Small intestine (tissue), 7 donors: ENCODE data around the gene NCOA5. TPM values are rescaled to one million over a fixed set of nuclear protein-coding genes. Genes with fewer than 3 reads are reported as not detected.

Experiments
- DNase-seq, 2 donors: peaks; one replicate each; pipeline versions ENCODE4 v3.0.0 to v3.0.0-alpha.2; 2013
- FAIRE-seq: peaks from 2 replicates; lab custom pipeline; 2012; peaks lifted over from hg19 to GRCh38; lab: Jason Lieb, UNC
- H3K27ac ChIP-seq, 3 donors: one replicate each; pipeline ENCODE4 v1.5.1; 2013; ENCODE audit warnings: low read length in 2 of 3, mild to moderate bottlenecking in 2 of 3, control low read depth in 1 of 3, inconsistent platforms in 1 of 3, low read depth in 1 of 3, moderate library complexity in 1 of 3
- H3K27me3 ChIP-seq, 3 donors: one replicate each; pipeline ENCODE4 v1.6.1; 2013; ENCODE audit warnings: low read length in 3 of 3, inconsistent platforms in 1 of 3; ENCODE audit not compliant: control insufficient read depth in 3 of 3, insufficient read depth in 3 of 3
- H3K36me3 ChIP-seq, 3 donors: one replicate each; pipeline ENCODE4 v1.6.1; 2013; ENCODE audit warnings: low read length in 3 of 3, inconsistent platforms in 1 of 3, low read depth in 1 of 3, mild to moderate bottlenecking in 1 of 3, moderate library complexity in 1 of 3; ENCODE audit not compliant: control insufficient read depth in 3 of 3, insufficient read depth in 2 of 3
- H3K4me1 ChIP-seq, 3 donors: one replicate each; pipeline ENCODE4 v1.6.1; 2013; ENCODE audit warnings: low read length in 2 of 3, inconsistent platforms in 1 of 3, low read depth in 1 of 3, mild to moderate bottlenecking in 1 of 3, moderate library complexity in 1 of 3; ENCODE audit not compliant: control insufficient read depth in 3 of 3, insufficient read depth in 2 of 3
- H3K4me3 ChIP-seq, 3 donors: one replicate each; pipeline ENCODE4 v1.5.1; 2013; ENCODE audit warnings: low read length in 3 of 3, control low read depth in 1 of 3, inconsistent platforms in 1 of 3, low read depth in 1 of 3, mild to moderate bottlenecking in 1 of 3, moderate library complexity in 1 of 3
- H3K9me3 ChIP-seq, 2 donors: one replicate each; pipeline ENCODE4 v1.6.1; 2013; ENCODE audit warnings: low read depth in 1 of 2, low read length in 1 of 2; ENCODE audit not compliant: control insufficient read depth in 2 of 2, insufficient read depth in 1 of 2
- WGBS, 3 donors: extraction: QIAGEN DNeasy Blood & Tissue Kit; methylation state at CpG; one replicate each; pipeline ENCODE4 v1.1.7; 2013; 5-methylcytosine and 5-hydroxymethylcytosine counted together
- polyA plus RNA-seq, 4 donors: library from polyadenylated mRNA; stranded (reverse) in 3 of 4; unstranded in 1 of 4; fragments of 200-250 nt in 3 of 4; fragments of 120-200 nt in 1 of 4; gene quantifications; one replicate each; pipeline versions ENCODE4 v1.2.1 to v1.2.3, GENCODE V29; 2013
- donor health status: healthy with polysubstance abuse.
- donor health status: control.
- donor health status: control.
- donor health status: Bipolar disorder and iron deficiency.
- donor health status: healthy.

The NCOA5 gene
- polyA plus RNA-seq, 4 donors = 13.2 to 36.8 (median 14.7) TPM

DNA sequence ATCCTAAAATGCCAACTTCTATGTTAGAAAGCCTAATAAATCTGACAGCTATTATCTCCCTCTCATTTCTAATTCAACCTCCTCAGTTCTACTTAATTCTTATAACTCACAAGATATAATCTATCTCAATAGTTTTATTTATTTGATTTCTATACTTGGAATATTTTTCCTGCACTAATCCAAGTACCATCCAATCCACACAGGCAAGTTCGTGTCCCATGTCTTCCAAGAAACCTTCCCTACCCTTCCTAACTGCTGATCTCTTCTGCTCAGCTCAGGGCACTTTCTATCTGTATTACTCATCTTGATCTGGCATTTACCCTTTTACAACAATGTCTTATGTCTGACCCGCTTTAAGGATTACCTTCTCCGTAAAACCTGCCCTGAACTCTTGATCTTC is 18.2 kb downstream of the NCOA5 start:
- peaks cover 9 to 14% (median 12%) of the 10 kb centered on the region in 3 donors for H3K36me3 ChIP-seq

DNA sequence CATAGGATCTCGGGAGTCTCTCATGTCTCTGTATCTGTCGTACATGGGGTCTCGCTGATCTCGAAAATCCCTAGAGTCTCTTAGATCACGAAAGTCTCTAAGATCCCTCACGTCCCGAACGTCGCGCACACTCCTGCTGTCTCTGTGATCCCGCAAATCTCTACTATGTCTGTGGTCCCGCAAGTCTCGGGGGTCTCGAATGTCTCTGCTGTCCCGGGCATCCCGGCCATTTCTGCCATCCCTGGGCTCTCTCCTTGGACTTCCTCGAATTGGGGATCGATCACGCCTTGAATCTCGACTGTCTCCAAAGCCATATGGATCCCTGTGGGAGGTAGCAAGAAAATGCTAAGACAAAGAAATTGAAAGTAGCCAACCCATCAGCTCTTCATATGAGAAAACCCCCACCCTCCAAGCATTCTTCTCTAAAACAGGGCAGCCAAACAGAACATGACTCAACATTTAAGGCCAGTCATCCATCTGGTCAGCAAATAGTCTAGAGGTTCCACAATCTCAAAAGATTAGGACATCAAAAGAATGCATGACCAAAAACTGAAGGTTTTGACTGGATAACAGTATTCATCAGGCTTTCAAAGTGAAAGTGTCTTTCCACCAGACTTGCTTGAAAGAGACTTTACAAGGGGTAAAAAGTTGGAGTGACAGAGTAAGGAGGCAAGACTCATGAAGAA is 19.4 kb downstream of the NCOA5 start:
- 95 to 98% (median 96%) methylated on average over 20 of the region's 20 CpGs for WGBS, 3 donors
- Histone ChIP-seq H3K4me3 (no peak overlapping the region), H3K4me1 (no peaks in the 10 kb centered on the region), H3K9me3 (no peaks in the 10 kb centered on the region), H3K27me3 (no peaks in the 10 kb centered on the region), H3K36me3 (peaks cover 14 to 20% (median 16%) of the 10 kb centered on the region in 3 donors), H3K27ac (no peak overlapping the region)
- no peak for DNase-seq
- no peak for FAIRE-seq

More for the DNA sequence above, 18.2 kb downstream of the NCOA5 start:
- Histone ChIP-seq H3K27me3 (no peaks in the 10 kb centered on the region), H3K27ac (no peak overlapping the region), H3K4me1 (no peaks in the 10 kb centered on the region), H3K4me3 (no peak overlapping the region), H3K9me3 (no peaks in the 10 kb centered on the region)
- no peak for DNase-seq
- no peak for FAIRE-seq
- WGBS, 3 donors = 89 to 95% (median 90%) methylated on average over 3 of the region's 3 CpGs

DNA sequence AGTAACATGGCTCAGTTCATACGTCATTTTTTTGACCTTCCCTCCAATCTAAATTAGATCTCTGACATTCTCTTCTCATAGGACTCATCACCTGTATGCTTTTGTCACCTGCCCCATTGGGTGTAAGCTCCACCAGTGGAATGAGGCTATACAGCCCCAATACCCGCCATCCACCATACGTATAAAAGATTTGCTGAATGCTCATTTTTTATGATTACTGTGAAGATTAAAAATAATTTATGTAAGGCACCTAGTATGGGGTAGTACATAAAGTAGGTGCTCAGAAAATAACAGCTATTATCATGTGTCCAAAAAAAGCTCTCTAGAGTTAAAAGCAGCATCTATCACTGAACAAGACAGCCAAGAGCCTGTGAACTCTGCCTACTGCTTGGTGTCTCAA is 24.1 kb downstream of the NCOA5 start:
- no peaks in the 10 kb centered on the region for H3K27me3 ChIP-seq
- WGBS, 3 donors = 95 to 98% (median 97%) methylated on average over 3 of the region's 3 CpGs
- H3K4me1 ChIP-seq = peaks cover 0 to 4% (median 0%) of the 10 kb centered on the region in 3 donors
- H3K9me3 ChIP-seq = no peaks in the 10 kb centered on the region
- no peak overlapping the region for H3K4me3 ChIP-seq
- H3K27ac ChIP-seq = no peak overlapping the region
- DNase-seq (no peak), FAIRE-seq (no peak)
- H3K36me3 ChIP-seq = peaks cover 37 to 59% (median 52%) of the 10 kb centered on the region in 3 donors

DNA sequence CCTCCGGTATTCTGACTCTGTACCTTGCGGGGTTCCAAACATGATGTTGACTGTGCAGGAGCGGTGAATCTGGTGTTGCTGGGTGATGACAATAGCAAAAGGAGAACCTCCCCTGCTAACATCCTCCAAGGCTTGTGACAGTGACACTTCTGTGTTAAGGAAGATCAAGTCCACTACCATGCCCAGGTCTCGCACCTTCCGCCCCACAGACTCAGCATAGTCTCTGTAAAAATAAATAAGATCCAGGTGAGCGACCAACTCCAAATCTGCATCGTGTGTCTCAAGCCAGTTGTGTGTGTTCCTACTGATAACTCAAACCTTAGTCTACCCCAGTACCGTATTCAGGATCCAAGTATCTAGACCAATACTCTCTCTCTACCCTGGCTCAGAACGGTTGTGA is 24.8 kb downstream of the NCOA5 start:
- Histone ChIP-seq H3K36me3 (peaks cover 37 to 55% (median 54%) of the 10 kb centered on the region in 3 donors), H3K27me3 (no peaks in the 10 kb centered on the region), H3K9me3 (no peaks in the 10 kb centered on the region), H3K4me3 (no peak overlapping the region), H3K27ac (no peak overlapping the region), H3K4me1 (peaks cover 0 to 4% (median 0%) of the 10 kb centered on the region in 3 donors)
- 93 to 96% (median 94%) methylated on average over 9 of the region's 9 CpGs for WGBS, 3 donors
- DNase-seq = no peak
- FAIRE-seq = no peak

DNA sequence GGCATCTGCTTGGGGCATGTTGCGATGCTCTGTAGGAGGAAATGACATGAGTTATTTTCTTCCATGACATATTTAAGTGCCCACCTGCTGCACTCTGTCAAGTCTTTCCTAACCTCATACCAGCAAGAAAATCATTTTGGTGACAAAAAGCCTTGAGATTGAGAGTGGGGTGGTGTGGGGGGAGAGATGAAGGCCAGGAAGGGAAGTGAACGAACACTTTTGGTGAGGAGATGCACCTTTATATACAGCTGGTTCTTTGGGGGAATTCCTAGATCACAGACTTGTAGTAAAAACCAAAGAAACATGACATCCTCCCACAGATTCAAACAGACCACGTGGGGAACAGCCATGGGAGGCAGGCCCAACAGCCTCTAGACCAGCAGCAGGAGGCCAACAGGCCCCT is 26.1 kb downstream of the NCOA5 start:
- WGBS, 3 donors = 71 to 91% (median 77%) methylated on average over 3 of the region's 3 CpGs
- peaks cover 0 to 8% (median 0%) of the 10 kb centered on the region in 3 donors for H3K4me1 ChIP-seq
- H3K9me3 ChIP-seq = no peaks in the 10 kb centered on the region
- H3K36me3 ChIP-seq = peaks cover 37 to 54% (median 52%) of the 10 kb centered on the region in 3 donors
- H3K27me3 ChIP-seq = peaks cover 0 to 5% (median 2%) of the 10 kb centered on the region in 3 donors
- DNase-seq (no peak), FAIRE-seq (no peak)
- no peak overlapping the region for H3K4me3 ChIP-seq
- H3K27ac ChIP-seq = no peak overlapping the region

DNA sequence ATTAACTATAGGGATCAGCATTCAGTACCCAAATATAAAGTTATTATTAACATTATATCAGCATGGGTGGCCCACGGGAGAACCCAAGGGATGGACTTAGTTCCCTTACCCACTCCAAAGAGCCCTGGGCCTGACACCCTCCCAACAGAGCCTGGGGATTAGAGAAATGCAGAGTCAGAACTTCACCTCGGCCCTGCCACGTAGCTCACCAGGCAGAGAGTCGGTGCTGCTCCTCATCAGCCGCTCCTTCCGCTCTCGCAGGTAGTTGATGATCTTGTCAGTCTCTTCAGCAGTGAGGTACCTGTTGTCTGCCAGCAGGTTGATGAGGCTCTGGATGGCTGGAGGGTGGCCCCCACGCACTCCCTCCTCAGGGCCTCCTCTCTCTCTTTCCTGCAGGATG is 26.6 kb downstream of the NCOA5 start:
- peaks cover 37 to 50% (median 49%) of the 10 kb centered on the region in 3 donors for H3K36me3 ChIP-seq
- no peak for DNase-seq
- no peak for FAIRE-seq
- WGBS, 3 donors = 94 to 96% (median 95%) methylated on average over 8 of the region's 8 CpGs
- no peak overlapping the region for H3K4me3 ChIP-seq
- H3K9me3 ChIP-seq = no peaks in the 10 kb centered on the region
- H3K27ac ChIP-seq = no peak overlapping the region
- H3K4me1 ChIP-seq = peaks cover 0 to 8% (median 0%) of the 10 kb centered on the region in 3 donors
- H3K27me3 ChIP-seq = peaks cover 0 to 8% (median 5%) of the 10 kb centered on the region in 3 donors

DNA sequence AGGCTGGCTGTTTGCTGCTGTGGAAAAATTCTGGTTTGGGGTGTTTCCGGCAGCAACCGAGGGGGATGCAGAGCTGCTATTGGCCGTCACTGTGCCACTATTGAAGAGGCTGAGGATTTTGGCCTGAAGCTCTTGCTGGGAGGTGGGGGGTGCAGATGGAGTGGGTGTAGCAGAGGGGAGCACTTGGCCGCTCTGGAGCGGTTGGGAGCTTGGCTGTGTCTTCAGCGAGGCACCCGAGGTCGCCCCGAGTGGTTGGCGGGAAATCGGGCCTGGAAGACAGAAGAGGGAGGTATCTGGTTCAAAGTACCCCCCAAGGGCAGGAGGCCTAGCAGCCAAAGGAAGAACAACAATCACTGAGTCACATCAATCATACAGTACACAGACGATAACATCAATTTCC is 27.1 kb downstream of the NCOA5 start:
- Histone ChIP-seq H3K9me3 (no peaks in the 10 kb centered on the region), H3K36me3 (peaks cover 37 to 47% (median 45%) of the 10 kb centered on the region in 3 donors), H3K4me1 (peaks cover 0 to 11% (median 0%) of the 10 kb centered on the region in 3 donors), H3K27me3 (peaks cover 0 to 10% (median 10%) of the 10 kb centered on the region in 3 donors), H3K27ac (no peak overlapping the region), H3K4me3 (no peak overlapping the region)
- FAIRE-seq (no peak), DNase-seq (no peak)
- WGBS, 3 donors = 90 to 97% (median 94%) methylated on average over 12 of the region's 12 CpGs

DNA sequence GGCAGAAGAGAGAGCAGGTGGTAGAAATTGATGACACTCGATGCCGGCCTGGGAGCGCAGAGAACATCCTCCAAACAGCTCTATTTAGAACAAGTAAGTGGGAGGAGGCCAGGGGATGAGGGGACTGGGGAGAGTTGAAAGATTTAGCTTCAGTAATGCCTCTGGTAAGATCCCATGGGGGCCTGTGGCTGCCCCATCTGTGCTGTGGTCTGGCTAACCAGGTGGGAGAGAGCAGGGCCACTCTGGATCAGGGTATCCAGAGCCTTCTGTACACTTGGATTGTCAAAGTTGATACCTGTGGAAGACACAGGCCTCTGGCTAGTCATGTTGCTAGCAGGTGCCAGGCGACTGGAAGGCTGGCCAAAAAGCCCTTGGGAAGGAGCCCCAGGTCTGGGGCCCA is 27.6 kb downstream of the NCOA5 start:
- Histone ChIP-seq H3K36me3 (peaks cover 37 to 47% (median 45%) of the 10 kb centered on the region in 3 donors), H3K9me3 (no peaks in the 10 kb centered on the region), H3K4me3 (no peak overlapping the region), H3K27ac (no peak overlapping the region), H3K27me3 (peaks cover 0 to 15% (median 11%) of the 10 kb centered on the region in 3 donors), H3K4me1 (peaks cover 0 to 13% (median 0%) of the 10 kb centered on the region in 3 donors)
- no peak for FAIRE-seq
- DNase-seq = no peak
- 91 to 96% (median 91%) methylated on average over 4 of the region's 4 CpGs for WGBS, 3 donors
